Jurkat, Clone E6-1 (cell line): Measurements from ENCODE around the gene RFTN1.

ENCODE experiments used
- DNase-seq: peaks from one replicate; pipeline ENCODE4 v3.0.0-alpha.2; 2011; ENCODE audit warnings: low read depth, low spot score
- H3K4me3 ChIP-seq: 2 replicates; pipeline ENCODE4 v1.5.1; 2011; ENCODE audit warnings: mild to moderate bottlenecking, low read length, control low read depth, moderate library complexity

The RFTN1 gene

DNA sequence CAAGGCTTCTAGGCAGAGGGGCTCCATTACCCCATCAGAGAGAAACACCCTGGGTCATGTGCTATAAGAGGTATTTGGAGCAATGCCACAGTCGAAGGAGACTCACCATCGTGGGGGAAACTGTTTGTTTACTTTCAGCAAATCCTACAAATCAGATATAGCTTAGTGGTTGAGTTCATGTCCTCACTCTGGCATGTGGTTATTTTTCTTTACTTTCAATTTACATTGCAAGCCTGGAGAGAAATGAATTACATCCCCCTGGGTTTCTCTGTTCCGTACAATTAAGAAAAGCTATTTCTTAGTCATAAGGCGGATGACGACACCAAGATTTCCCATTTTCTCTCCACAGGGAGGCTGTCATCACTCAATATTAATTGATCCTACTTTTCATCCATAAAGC, 36.9 kb downstream of the RFTN1 start:
- H3K4me3 ChIP-seq: no peak overlapping the region
- no peak for DNase-seq

DNA sequence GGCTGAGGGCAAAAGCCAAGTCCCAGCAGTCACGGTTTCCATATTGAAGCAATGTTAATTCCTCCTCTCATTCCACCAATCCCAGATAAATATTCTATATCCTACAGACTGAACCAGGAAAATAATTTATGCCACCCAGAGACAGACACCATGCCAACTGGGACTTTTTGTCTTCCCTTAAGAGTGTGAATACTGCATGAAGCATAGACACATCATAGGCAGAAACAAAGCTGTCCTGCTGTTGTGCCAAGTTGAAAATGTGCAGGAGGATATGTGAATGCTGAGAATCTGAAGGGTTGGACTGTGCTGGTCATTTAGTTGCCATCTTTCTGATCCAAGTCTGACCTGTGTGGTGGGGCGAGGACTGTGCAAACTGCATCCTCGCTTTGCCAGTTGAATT, 37.7 kb downstream of the RFTN1 start:
- H3K4me3 ChIP-seq: no peak overlapping the region
- no peak for DNase-seq

DNA sequence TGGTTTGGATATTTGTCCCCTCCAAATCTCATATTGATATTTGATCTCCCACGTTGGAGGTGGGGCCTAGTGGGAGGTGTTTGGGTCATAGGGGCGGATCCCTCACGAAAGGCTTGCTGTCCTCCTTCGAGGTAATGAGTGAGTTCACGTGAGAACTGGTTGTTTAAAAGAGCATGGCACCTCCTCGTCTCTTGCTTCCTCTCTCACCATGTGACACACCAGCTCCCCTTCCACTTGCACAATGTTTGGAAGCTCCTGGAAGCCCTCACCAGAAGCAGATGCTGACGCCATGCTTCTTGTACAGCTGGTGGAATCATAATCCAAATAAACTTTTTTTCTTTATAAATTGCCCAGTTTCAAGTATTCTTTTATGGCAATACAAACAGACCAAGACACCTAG, 38.6 kb downstream of the RFTN1 start:
- no peak for DNase-seq
- H3K4me3 ChIP-seq: no peak overlapping the region

GRCh38 chr3:16474216-16474615, 39.3 kb downstream of the RFTN1 start:
- DNase-seq: no peak
- no peak overlapping the region for H3K4me3 ChIP-seq

DNA sequence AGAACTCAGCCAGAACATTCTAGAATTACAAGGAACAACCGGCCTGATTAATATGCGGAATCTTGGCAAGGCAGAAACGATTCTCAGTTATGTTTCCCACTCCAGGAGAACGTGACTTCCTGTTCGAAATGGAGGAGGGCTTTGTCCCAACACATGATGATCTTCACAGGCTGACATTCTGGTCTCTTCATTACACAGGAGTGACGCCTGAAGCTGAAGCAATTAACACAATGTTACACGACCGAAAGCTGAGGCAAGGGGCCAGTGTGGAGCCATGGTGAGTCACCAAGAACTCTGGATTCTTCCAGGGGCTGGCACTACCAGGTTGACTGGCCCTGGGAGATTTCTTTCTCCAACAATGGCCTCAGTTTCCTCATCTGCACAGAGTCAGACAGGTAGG, 40.9 kb downstream of the RFTN1 start:
- no peak overlapping the region for H3K4me3 ChIP-seq
- no peak for DNase-seq

DNA sequence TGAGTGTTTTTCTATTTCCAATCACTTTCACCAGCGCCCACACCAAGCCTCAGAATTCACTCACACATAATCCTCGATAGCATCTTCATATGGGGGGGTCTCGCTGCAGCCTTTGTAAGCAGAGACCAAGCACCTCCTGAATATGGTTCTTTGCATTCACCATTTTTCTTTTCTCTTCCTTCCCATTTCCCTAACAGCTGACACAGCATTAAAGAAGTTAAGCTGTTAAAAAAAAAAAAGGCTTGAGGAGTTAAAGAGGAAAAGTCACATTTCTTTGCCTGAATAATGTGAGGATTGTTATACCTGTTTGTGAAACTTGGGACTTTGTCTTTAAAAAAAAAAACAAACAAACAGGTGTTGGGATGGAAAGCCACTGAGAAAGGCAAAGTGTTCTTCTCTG, 41.6 kb downstream of the RFTN1 start:
- no peak overlapping the region for H3K4me3 ChIP-seq
- DNase-seq: no peak

GRCh38 chr3:16470590-16470989, 42.9 kb downstream of the RFTN1 start:
- H3K4me3 ChIP-seq: no peak overlapping the region
- DNase-seq: no peak

GRCh38 chr3:16468336-16469098, 45.0 kb downstream of the RFTN1 start:
- no peak for DNase-seq
- no peak overlapping the region for H3K4me3 ChIP-seq

GRCh38 chr3:16468002-16468335, 45.5 kb downstream of the RFTN1 start:
- H3K4me3 ChIP-seq: no peak overlapping the region

GRCh38 chr3:16467393-16467792, 46.1 kb downstream of the RFTN1 start:
- no peak overlapping the region for H3K4me3 ChIP-seq
- DNase-seq: peak; percentile 47

More at GRCh38 chr3:16468002-16468335, 45.5 kb downstream of the RFTN1 start:
- DNase-seq: no peak

DNA sequence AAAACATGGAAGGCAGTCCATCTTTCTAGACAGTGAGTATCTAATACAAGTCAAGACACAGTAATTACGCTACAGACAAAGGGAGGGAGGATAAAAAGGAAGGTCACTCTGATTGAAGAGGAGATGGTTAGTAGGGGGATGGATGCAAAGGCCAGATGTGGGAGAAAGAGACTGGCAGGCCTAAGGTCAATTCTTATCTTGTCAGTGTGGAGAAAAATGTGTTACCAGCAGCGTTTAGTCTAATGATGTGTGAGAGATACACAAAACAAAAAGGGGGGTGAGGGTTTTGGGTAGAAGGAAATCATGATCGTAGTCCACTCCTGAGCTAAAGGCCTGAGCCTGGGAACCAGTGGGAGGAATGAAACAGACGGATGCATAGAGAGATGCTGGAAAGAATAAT, 46.7 kb downstream of the RFTN1 start:
- H3K4me3 ChIP-seq: no peak overlapping the region
- no peak for DNase-seq

DNA sequence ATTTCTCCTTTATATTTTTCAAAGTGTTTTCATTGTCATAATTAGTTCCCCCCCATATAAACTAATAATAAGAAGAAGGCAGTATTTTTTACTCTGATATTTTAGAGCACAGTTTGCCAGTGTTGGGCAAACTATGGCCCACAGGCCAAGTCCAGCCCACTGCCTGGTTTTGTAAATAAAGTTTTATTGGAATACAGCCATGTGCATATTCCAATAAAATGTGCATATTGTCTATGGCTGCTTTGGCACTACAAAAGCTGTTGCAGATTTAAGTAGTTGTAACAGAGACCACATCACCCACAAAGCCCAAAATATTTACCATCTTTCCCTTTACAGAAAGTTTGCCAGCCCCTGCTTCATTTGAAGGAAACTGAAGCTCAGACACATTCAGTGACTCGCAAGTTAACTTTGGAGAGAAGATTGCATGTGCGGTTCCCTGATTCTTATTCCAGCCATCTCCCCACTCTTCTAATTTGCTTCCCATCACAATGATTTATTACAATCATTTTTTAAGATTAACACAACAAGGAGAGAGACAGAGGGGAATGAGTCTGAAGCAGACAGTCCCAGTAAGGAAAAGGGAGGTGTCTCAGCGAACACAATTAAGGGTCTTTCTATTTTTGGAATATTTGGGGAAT, 48.9 kb downstream of the RFTN1 start:
- H3K4me3 ChIP-seq: no peak overlapping the region
- DNase-seq: peak; percentile 28

DNA sequence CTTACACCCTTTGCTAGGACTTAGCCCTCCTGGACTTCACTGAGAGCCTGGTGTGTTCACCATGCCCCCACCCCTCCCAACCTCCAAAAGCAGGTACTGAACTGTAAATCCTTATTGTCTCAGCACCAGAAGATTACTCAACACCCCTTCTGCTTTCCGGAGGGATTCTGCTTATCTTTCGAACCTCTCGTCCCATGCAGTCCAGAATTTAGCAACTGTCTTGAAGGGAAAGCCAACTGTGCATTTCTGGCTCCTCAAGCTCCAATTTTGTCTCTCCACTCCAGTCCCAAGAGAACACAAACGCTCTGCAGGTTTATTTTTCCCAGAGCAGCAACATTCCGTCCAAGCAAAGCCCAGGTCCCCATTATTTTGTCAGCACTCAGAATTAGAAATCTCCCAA, 49.6 kb downstream of the RFTN1 start:
- H3K4me3 ChIP-seq: no peak overlapping the region
- DNase-seq: no peak

DNA sequence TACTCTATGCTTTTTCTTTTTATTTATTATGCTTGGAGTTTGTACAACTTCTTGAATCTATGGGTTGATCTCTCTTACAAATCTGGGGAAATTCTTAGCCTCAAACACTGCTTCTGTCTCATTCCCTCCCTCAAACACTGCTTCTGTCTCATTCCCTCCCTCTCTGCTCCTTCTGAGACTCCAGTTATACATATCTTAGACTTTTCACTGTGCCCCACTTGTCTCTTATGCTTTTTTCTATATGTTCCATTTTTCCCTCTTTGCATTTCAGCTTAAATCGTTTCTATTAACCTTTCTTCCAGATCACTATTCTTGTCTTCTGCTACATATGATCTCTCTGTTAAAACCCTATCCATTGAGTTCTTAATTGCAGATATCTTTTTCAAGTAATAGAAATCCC, 50.4 kb downstream of the RFTN1 start:
- no peak for DNase-seq
- H3K4me3 ChIP-seq: peak overlapping the region; percentile 0; the same call in 1 of the 2 replicates

- H3K4me3 ChIP-seq: no peak overlapping the region; the same call in 1 of the 2 replicates
- DNase-seq: peak; percentile 89
Measured at GRCh38 chr3:16462679-16463078, 50.8 kb downstream of the RFTN1 start.

DNA sequence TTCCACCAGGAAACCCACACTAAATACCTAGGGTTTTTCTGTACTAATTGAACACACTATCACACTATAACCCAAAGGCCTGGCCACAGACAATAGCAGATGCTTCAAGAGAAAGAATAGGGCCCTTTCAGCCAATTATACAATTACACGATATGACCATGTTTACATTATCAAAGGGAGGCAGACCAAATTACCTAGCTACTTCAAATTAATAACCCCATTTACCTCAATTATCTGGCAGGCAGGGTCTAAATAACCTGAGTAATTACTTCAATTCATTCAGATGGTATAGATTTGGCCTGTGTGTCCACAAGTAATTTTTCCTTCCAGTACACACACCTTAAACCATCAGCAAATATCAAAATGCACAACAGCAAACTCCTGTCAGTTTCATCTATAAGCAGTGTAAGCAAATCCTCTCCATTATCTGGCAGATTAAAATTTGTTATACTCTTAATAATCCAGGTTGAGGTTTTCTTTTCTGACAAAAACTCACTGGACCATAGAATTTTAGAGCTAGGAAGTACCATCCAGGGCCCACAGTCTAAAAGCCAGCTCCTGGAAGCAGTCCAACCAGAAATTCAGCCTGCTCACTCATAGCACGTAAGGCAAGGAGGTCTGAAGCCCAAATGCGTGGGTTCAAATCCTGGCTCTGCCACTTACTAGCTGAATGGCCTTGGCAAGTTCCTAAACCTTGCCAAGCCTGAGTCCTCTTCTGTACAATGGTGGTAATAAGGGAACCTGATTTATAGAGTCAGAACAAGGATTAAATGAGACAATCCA, 51.8 kb downstream of the RFTN1 start:
- no peak for DNase-seq
- H3K4me3 ChIP-seq: no peak overlapping the region

- no peak overlapping the region for H3K4me3 ChIP-seq
- no peak for DNase-seq
Measured at GRCh38 chr3:16460886-16461285, 52.6 kb downstream of the RFTN1 start.

DNA sequence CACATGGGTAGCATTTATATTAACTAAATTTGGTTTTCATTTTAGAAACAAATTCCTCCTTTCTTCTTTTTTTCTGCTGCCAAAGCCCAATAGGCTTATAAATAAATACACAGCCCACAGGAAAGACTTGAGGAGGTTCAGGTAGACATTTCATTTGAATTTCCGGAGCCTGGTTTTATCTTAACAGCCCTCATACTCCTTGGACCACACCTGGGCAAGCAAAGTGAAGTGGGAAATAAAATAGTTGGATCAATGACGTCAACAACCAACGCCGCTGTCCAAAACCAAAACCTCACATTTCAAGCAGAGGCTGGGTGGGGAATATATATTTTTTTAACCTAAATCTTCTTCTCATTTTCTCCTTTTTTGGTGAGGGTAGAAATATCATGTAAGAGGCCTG, 53.2 kb downstream of the RFTN1 start:
- no peak overlapping the region for H3K4me3 ChIP-seq
- DNase-seq: no peak

DNA sequence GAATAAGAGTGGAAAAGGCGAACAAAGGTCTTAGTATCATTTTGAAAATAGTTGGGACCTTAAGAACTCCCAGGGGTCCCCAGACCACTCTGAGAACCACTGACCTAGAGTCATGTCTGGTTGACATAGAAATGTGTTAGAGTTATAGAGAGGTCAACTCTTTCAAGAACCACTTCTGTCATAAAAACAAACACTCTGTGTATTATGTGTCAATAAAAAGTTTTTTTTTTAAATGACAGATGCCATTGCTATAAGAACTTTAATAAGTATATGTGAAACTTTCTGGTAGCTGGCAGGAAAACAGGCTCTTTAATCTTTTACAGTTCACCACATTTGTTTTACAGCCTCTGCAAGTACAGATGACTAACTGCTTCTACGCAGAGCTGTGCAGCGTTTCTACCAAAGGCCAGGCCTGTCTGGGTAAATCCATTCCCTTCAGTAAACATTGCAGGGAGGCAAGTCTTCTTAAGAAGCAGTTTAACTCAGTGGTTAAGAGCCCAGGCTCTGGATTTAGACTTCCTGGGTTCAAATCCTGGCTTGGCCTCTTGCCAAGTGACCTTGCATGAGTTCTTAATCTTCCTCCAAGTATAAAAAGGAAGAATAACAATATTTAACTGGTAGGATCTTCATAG, 56.6 kb downstream of the RFTN1 start:
- no peak overlapping the region for H3K4me3 ChIP-seq
- DNase-seq: peak; percentile 54

DNA sequence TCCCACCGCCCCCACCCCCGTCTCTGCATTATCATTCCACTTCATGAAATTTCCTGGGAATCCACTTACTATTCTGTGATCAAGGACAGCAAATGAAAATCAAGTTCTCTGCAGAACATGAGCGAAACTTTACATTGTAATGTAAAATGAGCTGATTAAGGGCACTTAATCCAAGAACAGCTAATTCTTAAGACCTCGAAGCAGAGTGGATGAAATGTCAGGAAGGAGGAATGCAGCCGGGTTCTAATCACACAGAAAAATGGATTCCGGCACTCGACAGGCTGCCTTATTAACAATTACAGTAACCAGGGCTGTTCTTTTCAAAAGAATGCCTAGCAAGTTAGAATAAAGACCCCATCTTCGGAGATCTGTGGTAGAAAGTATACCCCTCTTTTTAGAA, 57.5 kb downstream of the RFTN1 start:
- no peak for DNase-seq
- H3K4me3 ChIP-seq: no peak overlapping the region
